ENCODE data around the gene DHRS7.

DNA sequence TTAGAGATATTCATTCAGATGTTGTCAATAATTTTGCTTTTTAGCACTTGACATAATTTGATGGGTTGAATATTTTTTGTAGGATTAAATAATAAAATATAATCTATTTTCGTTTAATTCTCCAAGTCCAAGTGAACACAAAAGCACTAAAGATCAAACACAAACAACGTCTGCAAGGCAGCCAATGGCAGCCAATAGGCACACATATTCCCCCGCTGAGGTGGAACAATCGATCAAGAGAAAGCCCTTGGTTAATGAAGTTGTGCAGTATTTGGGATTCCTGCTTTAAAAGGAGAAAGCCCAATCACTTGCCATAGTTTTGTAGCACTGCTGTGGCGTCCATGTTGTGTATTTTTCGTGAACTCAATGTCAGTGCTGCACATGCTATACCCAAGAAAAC, 1.5 kb downstream of the DHRS7 start:
- TF ChIP-seq, protein P1, sequence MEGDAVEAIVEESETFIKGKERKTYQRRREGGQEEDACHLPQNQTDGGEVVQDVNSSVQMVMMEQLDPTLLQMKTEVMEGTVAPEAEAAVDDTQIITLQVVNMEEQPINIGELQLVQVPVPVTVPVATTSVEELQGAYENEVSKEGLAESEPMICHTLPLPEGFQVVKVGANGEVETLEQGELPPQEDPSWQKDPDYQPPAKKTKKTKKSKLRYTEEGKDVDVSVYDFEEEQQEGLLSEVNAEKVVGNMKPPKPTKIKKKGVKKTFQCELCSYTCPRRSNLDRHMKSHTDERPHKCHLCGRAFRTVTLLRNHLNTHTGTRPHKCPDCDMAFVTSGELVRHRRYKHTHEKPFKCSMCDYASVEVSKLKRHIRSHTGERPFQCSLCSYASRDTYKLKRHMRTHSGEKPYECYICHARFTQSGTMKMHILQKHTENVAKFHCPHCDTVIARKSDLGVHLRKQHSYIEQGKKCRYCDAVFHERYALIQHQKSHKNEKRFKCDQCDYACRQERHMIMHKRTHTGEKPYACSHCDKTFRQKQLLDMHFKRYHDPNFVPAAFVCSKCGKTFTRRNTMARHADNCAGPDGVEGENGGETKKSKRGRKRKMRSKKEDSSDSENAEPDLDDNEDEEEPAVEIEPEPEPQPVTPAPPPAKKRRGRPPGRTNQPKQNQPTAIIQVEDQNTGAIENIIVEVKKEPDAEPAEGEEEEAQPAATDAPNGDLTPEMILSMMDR (IDR thresholded peaks at IDR 0.05) = no peak
- no peak for TF ChIP-seq POLR2A (IDR thresholded peaks at IDR 0.05)
